HUES64 (cell line): ENCODE measurements around the gene SETD1A.
A peak's percentile ranks its signal among the peaks of the same experiment; 100 is the strongest.
"Not testable (repeated sequence)": the region's sequence is repeated elsewhere in the genome, so short reads cannot be mapped to it uniquely, and the experiment has no call there.

Source experiments
- H3K27ac ChIP-seq: 2 replicates; pipeline ENCODE4 v1.7.0; 2013; ENCODE audit warnings: low read depth, low read length, inconsistent platforms
- H3K27me3 ChIP-seq: 2 replicates; pipeline ENCODE4 v1.6.1; 2013; ENCODE audit warnings: mild to moderate bottlenecking, low read length; ENCODE audit not compliant: insufficient read depth
- H3K36me3 ChIP-seq: 2 replicates; pipeline ENCODE4 v1.6.1; 2013; ENCODE audit warnings: mild to moderate bottlenecking, low read length; ENCODE audit not compliant: insufficient read depth
- H3K4me1 ChIP-seq: 2 replicates; pipeline ENCODE4 v1.6.1; 2013; ENCODE audit warnings: mild to moderate bottlenecking, low read length, moderate library complexity; ENCODE audit not compliant: insufficient read depth
- H3K4me3 ChIP-seq: 2 replicates; pipeline ENCODE4 v1.5.1; 2013; ENCODE audit warnings: mild to moderate bottlenecking, low read length, moderate library complexity
- H3K9ac ChIP-seq: 2 replicates; pipeline ENCODE4 v1.6.1; 2013; ENCODE audit warnings: mild to moderate bottlenecking, low read depth, low read length
- H3K9me3 ChIP-seq: 2 replicates; pipeline ENCODE4 v1.6.1; 2013; ENCODE audit warnings: low read depth, low read length; ENCODE audit not compliant: insufficient read depth
- WGBS: fragments of 150-250, 120-280 bp; methylation state at CpG from one replicate; pipeline ENCODE4 v1.1.7; 2013; ENCODE audit warnings: missing lambda C conversion rate; 5-methylcytosine and 5-hydroxymethylcytosine counted together

Gene SETD1A

DNA sequence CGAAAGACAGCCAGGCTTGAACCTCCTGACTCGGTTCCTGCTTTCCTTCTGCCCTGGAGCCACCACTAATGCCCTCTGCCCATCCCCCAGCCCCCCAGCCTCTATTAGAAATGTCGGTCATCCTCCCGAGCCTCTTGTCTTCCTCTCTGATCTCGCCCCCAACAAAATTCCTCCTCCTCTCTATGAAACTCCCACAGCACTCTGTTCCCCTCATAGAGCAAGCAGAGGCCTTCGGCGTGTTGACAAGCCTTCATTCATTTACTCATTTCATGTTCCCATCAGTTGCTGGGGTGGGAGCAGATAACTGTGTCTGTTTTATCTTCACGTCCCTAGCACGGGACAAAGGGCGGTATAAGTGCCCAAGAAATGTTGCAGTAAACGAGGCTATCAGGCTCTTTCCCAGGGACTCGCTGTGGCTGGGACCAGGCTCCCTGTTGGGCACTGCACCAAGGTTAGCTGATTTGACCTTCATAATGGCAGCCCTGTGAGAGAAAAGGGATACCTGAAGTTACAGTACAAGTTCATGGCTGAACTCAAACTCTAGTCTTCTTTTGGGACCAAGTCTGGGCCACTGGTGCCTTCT lies 26.4 kb upstream of the SETD1A start:
- H3K9ac ChIP-seq = no peak overlapping the region
- H3K27ac ChIP-seq = no peak overlapping the region
- no peaks in the 10 kb centered on the region for H3K9me3 ChIP-seq
- H3K36me3 ChIP-seq = peaks cover 72% of the 10 kb centered on the region
- no peak overlapping the region for H3K4me3 ChIP-seq
- no peaks in the 10 kb centered on the region for H3K4me1 ChIP-seq
- WGBS = 78% methylated on average over 12 of the region's 12 CpGs
- no peaks in the 10 kb centered on the region for H3K27me3 ChIP-seq

DNA sequence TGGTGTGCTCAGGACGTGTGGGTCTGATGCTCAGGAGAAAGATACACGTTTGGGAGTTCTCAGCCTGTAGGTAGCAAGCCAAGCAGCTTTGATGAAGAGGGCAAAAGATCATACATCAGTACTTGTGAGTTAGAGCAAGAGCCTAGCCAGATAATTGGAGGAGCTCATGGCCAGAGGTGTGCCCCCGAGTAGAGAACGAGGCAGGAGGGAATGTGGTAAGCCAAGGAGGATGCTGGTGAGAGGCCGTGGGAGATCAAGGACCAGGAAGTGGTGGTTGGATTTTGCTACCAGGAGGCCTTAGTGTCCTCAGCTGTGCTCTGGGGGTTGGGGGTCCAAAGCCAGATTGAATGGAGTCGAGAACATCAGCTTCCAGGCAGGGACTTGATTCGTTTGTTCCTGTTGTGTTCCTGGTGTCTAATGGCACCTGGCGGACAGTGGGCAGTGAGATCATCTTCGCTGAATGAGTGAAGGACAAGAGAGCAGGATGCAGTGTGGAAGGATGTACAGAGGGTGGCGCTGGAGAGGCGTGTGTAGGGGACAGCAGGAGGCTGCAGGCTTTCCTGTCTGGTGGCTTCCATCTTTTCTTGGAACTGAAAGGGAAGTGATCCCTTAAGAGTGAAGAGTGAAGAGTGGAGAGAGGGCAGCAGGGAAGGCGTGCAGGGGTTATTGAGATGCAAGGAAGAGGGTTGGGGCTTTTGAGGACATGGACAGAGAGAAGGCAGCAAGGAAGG lies 22.6 kb upstream of the SETD1A start:
- no peak overlapping the region for H3K4me3 ChIP-seq
- no peak overlapping the region for H3K9ac ChIP-seq
- 75% methylated on average over 12 of the region's 12 CpGs for WGBS
- H3K36me3 ChIP-seq = peaks cover 60% of the 10 kb centered on the region
- no peak overlapping the region for H3K27ac ChIP-seq
- no peaks in the 10 kb centered on the region for H3K27me3 ChIP-seq
- no peaks in the 10 kb centered on the region for H3K4me1 ChIP-seq
- no peaks in the 10 kb centered on the region for H3K9me3 ChIP-seq

DNA sequence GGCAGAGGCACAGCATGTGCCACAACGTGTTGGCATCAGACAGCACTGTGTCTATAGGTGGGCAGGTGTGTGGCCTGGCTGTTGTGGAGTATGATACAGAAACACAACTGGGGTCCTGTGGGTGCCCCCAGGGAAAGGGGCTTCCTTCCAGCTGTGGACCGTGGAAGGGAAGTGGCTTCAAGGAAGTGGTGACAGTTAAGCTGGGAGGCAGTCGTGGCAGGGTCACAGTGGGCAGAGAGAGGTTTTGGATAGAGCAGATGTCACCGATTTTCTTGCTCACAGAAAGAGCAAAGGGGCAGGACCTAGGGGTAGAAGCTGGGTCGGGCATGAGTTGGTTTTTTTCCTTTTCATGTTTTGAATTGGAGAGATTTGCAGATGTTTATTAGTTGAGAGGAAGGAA lies 19.9 kb upstream of the SETD1A start:
- Histone ChIP-seq H3K4me1 (no peaks in the 10 kb centered on the region), H3K4me3 (no peak overlapping the region), H3K9me3 (no peaks in the 10 kb centered on the region), H3K36me3 (peaks cover 47% of the 10 kb centered on the region), H3K27ac (no peak overlapping the region), H3K9ac (no peak overlapping the region), H3K27me3 (no peaks in the 10 kb centered on the region)
- 91% methylated on average over 5 of the region's 5 CpGs for WGBS

DNA sequence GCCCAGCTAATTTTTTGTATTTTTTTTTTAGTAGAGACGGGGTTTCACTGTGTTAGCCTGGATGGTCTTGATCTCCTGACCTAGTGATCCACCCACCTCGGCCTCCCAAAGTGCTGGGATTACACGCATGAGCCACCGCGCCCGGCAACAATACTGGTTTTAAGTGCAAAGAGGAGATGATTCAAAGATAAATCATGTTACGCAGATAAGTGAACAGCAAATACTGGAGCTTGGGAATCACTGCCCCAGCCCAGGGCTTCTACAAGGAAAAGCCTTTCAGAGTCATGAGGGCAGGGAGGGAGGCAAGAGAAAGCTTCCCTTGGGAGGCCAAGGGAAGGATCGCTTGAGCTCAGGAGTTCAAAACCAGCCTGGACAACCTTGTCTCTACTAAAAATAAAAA lies 18.0 kb upstream of the SETD1A start:
- not testable (repeated sequence) for H3K4me3 ChIP-seq, H3K27me3 ChIP-seq, H3K9me3 ChIP-seq, H3K4me1 ChIP-seq, H3K27ac ChIP-seq, H3K9ac ChIP-seq
- WGBS = 95% methylated on average over 8 of the region's 8 CpGs
- H3K36me3 ChIP-seq = peaks cover 55% of the 10 kb centered on the region

DNA sequence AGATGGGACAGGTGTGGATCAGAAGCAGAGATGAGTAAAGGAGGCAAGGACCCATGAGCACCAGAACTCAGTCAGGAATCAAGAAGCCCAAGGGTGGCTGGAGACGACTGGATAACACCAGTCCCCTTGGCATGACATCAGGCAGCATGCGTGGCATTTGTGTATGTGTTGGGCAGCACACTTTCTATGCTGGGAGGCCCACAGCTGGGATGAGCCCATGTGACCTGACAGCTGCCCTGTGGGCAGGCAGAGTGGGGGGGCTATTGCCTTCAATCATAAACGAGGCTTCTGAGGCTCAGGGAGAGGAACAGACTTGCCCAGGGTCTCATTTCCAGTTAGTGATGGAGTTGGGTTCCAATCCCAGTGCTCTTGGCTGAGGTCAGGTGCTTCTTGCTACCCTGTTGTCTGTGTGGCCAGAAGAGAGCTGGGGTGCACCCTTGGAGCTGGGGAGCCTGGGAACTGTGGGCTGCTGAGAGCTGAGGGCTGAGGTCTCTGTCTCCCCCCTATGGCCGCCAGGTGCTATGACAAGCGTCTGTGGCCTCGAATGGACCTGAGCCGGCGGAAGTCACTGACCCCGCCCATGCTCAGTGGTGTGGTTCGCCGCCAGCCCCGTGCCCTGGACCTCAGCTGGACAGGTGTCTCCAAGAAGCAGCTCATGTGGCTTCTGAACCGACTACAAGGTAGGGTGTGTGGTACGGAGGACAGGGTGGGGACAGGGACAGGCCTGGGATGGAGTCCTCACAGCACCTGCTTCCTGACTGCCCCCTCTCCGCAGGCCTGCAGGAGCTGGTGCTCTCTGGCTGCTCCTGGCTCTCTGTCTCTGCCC lies 15.7 kb upstream of the SETD1A start:
- Histone ChIP-seq H3K27me3 (no peaks in the 10 kb centered on the region), H3K4me3 (no peak overlapping the region), H3K4me1 (0 out of 2 replicates have a peak, but pooled peaks cover 2% of the 10 kb centered on the region), H3K27ac (peak overlapping the region; percentile 68; the same call in 1 of the 2 replicates), H3K9ac (no peak overlapping the region), H3K9me3 (no peaks in the 10 kb centered on the region), H3K36me3 (peaks cover 56% of the 10 kb centered on the region)
- WGBS = 28% methylated on average over 15 of the region's 15 CpGs

DNA sequence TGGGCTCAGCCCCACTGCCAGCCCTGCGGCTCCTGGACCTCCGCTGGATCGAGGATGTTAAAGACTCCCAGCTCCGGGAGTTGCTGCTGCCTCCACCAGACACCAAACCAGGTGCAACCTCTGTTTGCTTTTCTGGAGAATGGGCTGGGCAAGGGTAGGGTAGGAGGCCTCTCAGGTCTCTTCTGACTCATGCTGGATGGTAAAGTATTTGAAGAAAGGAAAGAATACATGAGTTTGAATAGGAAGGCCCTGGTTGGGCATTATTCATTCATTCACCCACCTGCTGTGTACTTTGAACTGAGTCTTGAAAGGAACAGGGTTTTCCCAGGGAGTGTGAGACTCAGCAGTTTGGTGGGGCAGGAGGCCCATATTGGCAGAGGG lies 15.1 kb upstream of the SETD1A start:
- H3K9ac ChIP-seq = no peak overlapping the region
- no peaks in the 10 kb centered on the region for H3K27me3 ChIP-seq
- H3K36me3 ChIP-seq = peaks cover 52% of the 10 kb centered on the region
- 71% methylated on average over 4 of the region's 4 CpGs for WGBS
- no peaks in the 10 kb centered on the region for H3K9me3 ChIP-seq
- no peak overlapping the region for H3K4me3 ChIP-seq
- peak overlapping the region; percentile 68; the same call in 1 of the 2 replicates for H3K27ac ChIP-seq
- peaks cover 7% of the 10 kb centered on the region; the same call in 1 of the 2 replicates for H3K4me1 ChIP-seq

DNA sequence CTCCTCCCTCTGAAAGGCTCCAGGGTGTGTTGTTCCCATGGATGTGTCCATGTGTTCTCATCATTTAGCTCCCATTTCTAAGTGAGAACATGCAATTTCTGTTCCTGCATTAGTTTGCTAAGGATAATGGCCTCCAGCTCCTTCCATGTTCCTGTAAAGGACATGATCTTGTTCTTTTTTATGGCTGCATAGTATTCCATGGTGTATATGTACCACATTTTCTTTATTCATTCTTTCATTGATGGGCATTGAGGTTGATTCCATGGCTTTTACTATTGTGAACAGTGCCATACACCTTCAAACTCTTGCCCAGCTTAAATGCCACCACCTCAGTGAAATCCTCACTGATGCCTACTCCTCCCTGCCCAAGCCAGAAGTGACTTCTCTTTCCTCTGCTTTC lies 13.2 kb upstream of the SETD1A start:
- Histone ChIP-seq H3K9ac (no peak overlapping the region), H3K4me1 (peaks cover 7% of the 10 kb centered on the region; the same call in 1 of the 2 replicates), H3K27ac (no peak overlapping the region), H3K36me3 (peaks cover 44% of the 10 kb centered on the region), H3K9me3 (no peaks in the 10 kb centered on the region), H3K4me3 (no peak overlapping the region), H3K27me3 (no peaks in the 10 kb centered on the region)

DNA sequence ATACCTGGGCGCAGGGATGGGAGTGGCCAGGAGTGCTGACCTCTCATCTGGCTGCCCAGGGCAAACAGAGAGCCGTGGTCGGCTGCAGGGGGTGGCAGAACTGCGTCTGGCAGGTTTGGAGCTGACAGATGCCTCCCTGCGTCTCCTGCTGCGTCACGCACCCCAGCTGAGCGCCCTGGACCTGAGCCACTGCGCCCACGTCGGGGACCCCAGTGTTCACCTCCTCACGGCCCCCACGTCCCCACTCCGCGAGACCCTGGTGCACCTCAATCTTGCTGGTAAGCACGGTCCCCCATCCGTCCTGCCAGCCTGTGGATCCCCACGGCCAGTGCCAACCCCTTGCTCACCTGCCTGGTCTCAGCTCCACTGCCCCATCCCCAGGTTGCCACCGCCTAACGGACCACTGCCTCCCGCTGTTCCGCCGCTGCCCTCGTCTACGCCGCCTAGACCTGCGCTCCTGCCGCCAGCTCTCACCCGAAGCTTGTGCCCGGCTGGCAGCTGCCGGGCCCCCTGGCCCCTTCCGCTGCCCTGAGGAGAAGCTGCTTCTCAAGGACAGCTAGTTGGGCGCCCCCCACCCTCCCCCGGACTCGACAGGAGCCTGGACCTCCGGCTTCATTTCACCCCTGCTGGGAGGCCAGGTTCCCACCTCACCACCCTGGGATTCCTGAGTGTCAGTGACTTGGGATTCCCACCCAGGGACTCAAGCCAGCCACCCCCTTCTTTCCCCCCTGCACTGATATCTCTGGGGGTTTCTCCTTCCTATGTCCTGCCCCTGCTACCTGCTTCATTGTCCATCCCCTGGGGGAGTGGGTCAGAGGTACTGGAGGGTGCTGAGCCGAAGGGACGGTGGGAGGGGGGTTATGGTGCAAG lies 10.6 kb upstream of the SETD1A start:
- Histone ChIP-seq H3K4me1 (peaks cover 20% of the 10 kb centered on the region), H3K27ac (peak overlapping the region; percentile 88), H3K9me3 (no peaks in the 10 kb centered on the region), H3K4me3 (no peak overlapping the region), H3K27me3 (no peaks in the 10 kb centered on the region), H3K9ac (peak overlapping the region; percentile 40; the same call in 1 of the 2 replicates), H3K36me3 (peaks cover 35% of the 10 kb centered on the region)
- WGBS = 78% methylated on average over 37 of the region's 38 CpGs

DNA sequence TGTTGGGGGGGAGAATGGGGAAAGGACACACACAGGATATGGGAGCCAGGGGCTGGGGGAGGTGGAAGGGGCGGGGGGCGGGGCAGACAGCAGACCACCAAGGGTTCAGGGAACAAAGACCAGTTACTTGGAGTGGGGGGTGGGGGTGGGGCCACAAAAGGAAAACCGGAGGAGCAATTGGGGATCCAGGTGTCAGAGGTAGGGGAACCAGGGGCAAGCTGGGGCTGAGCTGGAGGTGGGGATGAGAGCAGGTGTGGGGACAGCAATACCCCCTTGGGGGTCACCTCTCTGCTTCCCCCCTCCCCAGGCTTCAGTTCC lies 10.1 kb upstream of the SETD1A start:
- H3K27ac ChIP-seq = peak overlapping the region; percentile 88
- H3K9me3 ChIP-seq = no peaks in the 10 kb centered on the region
- no peaks in the 10 kb centered on the region for H3K27me3 ChIP-seq
- WGBS = 10% methylated on average over 3 of the region's 3 CpGs
- peak overlapping the region; percentile 66 for H3K9ac ChIP-seq
- peaks cover 30% of the 10 kb centered on the region for H3K36me3 ChIP-seq
- peaks cover 20% of the 10 kb centered on the region for H3K4me1 ChIP-seq
- H3K4me3 ChIP-seq = peak overlapping the region; percentile 56

DNA sequence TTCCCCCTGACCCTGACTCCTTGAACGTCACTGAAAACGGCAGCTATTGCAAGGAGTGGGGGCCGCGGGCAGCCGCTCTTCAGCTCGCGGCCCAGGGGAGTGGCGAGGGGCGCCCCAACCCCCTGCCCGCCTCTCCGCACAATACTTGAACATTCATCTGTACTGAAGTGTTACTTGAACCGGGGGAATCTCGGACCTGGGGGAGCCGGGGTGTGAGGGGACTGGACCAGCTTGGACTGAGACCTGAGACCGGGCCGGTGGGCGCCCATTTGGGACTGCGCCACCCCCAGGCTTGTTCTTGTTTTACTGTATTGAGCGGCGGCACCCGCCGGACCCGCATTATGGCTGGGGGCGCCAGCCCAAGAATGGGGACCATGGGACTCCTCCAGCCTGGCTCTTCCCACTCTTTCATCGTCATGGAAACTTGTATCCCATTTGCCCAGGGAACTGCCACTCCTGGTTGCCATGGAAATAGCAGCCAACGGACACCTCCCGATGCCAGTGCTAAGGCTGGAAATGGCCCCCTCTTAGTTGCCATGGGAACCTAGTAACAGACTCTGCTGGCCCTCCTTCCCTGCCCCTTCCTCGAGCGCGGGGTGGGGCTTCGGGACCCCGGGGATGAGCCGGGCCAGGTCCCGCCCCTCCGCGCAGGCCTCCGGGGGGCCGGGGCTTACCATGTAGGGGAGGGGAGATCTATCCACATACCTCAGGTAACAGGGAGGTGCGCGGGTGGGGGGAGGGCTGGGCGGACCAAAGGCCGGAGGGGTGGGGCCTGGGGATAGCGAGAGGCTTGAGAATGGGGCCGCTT lies 9.5 kb upstream of the SETD1A start:
- H3K27ac ChIP-seq = peak overlapping the region; percentile 96
- peak overlapping the region; percentile 80 for H3K4me3 ChIP-seq
- H3K4me1 ChIP-seq = peaks cover 20% of the 10 kb centered on the region
- peaks cover 25% of the 10 kb centered on the region for H3K36me3 ChIP-seq
- 2% methylated on average over 36 of the region's 44 CpGs for WGBS
- peak overlapping the region; percentile 91 for H3K9ac ChIP-seq
- H3K9me3 ChIP-seq = no peaks in the 10 kb centered on the region
- H3K27me3 ChIP-seq = no peaks in the 10 kb centered on the region
